Activated T-helper 1 cell treated with anti-CD3 and anti-CD28 coated beads, Interleukin-2, amount 50 U/mL, for 16 hours (primary cell): ENCODE measurements around the gene CCNY.

Source experiments
- DNase-seq, 2 donors: peaks; one replicate each; pipeline ENCODE4 v3.0.0-alpha.2; 2020; ENCODE audit warnings: low read depth in 1 of 2, low spot score in 1 of 2

Gene CCNY

GRCh38 chr10:35607475-35608327, 271.4 kb downstream of the CCNY start:
- no peak for DNase-seq

GRCh38 chr10:35608328-35608672, 272.0 kb downstream of the CCNY start:
- no peak for DNase-seq

- no peak for DNase-seq
These were observed 275.4 kb downstream of the CCNY start for GRCh38 chr10:35611750-35612149.

GRCh38 chr10:35612385-35613106, 276.2 kb downstream of the CCNY start:
- DNase-seq = no peak

- DNase-seq = no peak
These were observed 276.8 kb downstream of the CCNY start for GRCh38 chr10:35613107-35613440.

GRCh38 chr10:35613597-35614226, 277.4 kb downstream of the CCNY start:
- no peak for DNase-seq

- no peak for DNase-seq
These were observed 278.0 kb downstream of the CCNY start for GRCh38 chr10:35614312-35614711.
